HepG2 (cell line): Measurements from ENCODE around the gene STK32C.

Experiments
- CEBPB ChIP-seq: IDR thresholded peaks from 2 replicates; pipeline ENCODE4 v1.6.1; 2011; ENCODE audit warnings: low read depth, low read length, improper control_type of control experiment, borderline replicate concordance
- MXD1 ChIP-seq: sonication (generic); formaldehyde crosslinking; IDR thresholded peaks from 2 replicates; pipeline ENCODE4 v1.4.0; 2020; ENCODE audit warnings: mild to moderate bottlenecking, missing genetic modification reagents
- POLR2AphosphoS5 ChIP-seq: IDR thresholded peaks from 2 replicates; pipeline ENCODE4 v1.6.1; 2012; ENCODE audit warnings: low read depth, low read length
- RXRA ChIP-seq: sonication (generic); formaldehyde crosslinking; IDR thresholded peaks from 2 replicates; pipeline ENCODE4 v1.5.1; 2020; ENCODE audit warnings: missing genetic modification reagents
- USF2 ChIP-seq, 2 experiments: sonication (generic) in 1 of 2; formaldehyde crosslinking in 1 of 2; IDR thresholded peaks; 2 replicates each; pipeline versions ENCODE4 v1.5.1 to v1.6.1; 2011 to 2020; ENCODE audit warnings: borderline replicate concordance in 1 of 2, low read depth in 1 of 2, low read length in 1 of 2, mild to moderate bottlenecking in 1 of 2, missing genetic modification reagents in 1 of 2, moderate library complexity in 1 of 2
- TF ChIP-seq, protein P1 (sequence below): sonication (generic); formaldehyde crosslinking; IDR thresholded peaks from 2 replicates; pipeline ENCODE4 v1.5.0; 2020; ENCODE audit warnings: mild to moderate bottlenecking, missing genetic modification reagents, moderate library complexity
- TF ChIP-seq, protein P2 (sequence below): sonication (generic); formaldehyde crosslinking; IDR thresholded peaks from 2 replicates; pipeline ENCODE4 v1.4.0; 2020; ENCODE audit warnings: missing genetic modification reagents
- TF ChIP-seq, protein P3 (sequence below), 2 experiments: sonication (generic) in 1 of 2; formaldehyde crosslinking in 1 of 2; IDR thresholded peaks; 2 replicates each; pipeline versions ENCODE4 v1.4.0 to v1.6.1; 2016 to 2020; ENCODE audit warnings: borderline replicate concordance in 1 of 2, low read depth in 1 of 2, mild to moderate bottlenecking in 1 of 2, missing genetic modification reagents in 1 of 2

GRCh38 chr10:132252412-132252811 lies 55.3 kb downstream of the STK32C start:
- TF ChIP-seq CEBPB = no peak
- no peak for TF ChIP-seq POLR2AphosphoS5
- no peak for TF ChIP-seq RXRA (CRISPR knock-in tag)
- TF ChIP-seq, protein P1, sequence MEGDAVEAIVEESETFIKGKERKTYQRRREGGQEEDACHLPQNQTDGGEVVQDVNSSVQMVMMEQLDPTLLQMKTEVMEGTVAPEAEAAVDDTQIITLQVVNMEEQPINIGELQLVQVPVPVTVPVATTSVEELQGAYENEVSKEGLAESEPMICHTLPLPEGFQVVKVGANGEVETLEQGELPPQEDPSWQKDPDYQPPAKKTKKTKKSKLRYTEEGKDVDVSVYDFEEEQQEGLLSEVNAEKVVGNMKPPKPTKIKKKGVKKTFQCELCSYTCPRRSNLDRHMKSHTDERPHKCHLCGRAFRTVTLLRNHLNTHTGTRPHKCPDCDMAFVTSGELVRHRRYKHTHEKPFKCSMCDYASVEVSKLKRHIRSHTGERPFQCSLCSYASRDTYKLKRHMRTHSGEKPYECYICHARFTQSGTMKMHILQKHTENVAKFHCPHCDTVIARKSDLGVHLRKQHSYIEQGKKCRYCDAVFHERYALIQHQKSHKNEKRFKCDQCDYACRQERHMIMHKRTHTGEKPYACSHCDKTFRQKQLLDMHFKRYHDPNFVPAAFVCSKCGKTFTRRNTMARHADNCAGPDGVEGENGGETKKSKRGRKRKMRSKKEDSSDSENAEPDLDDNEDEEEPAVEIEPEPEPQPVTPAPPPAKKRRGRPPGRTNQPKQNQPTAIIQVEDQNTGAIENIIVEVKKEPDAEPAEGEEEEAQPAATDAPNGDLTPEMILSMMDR (CRISPR knock-in tag) = peak; percentile 16; the same call in 1 of the 2 replicates
- TF ChIP-seq, protein P2, sequence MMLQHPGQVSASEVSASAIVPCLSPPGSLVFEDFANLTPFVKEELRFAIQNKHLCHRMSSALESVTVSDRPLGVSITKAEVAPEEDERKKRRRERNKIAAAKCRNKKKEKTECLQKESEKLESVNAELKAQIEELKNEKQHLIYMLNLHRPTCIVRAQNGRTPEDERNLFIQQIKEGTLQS = no peak
- no peak for TF ChIP-seq USF2 (IDR thresholded peaks at IDR 0.05; ENCODE audit: low read depth, low read length)
- no peak for TF ChIP-seq USF2 (CRISPR knock-in tag; IDR thresholded peaks at IDR 0.05; ENCODE audit: borderline replicate concordance)
- no peak for TF ChIP-seq MXD1 (CRISPR knock-in tag)
- TF ChIP-seq, protein P3, sequence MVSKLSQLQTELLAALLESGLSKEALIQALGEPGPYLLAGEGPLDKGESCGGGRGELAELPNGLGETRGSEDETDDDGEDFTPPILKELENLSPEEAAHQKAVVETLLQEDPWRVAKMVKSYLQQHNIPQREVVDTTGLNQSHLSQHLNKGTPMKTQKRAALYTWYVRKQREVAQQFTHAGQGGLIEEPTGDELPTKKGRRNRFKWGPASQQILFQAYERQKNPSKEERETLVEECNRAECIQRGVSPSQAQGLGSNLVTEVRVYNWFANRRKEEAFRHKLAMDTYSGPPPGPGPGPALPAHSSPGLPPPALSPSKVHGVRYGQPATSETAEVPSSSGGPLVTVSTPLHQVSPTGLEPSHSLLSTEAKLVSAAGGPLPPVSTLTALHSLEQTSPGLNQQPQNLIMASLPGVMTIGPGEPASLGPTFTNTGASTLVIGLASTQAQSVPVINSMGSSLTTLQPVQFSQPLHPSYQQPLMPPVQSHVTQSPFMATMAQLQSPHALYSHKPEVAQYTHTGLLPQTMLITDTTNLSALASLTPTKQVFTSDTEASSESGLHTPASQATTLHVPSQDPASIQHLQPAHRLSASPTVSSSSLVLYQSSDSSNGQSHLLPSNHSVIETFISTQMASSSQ (IDR thresholded peaks at IDR 0.05; ENCODE audit: low read depth) = no peak
- TF ChIP-seq, protein P3 (CRISPR knock-in tag; IDR thresholded peaks at IDR 0.05; ENCODE audit: borderline replicate concordance) = no peak
